ENCODE data around the gene BBS9. TPM values are rescaled to one million over a fixed set of nuclear protein-coding genes. Genes with fewer than 3 reads are reported as not detected.

Gene BBS9
- total and polyA plus RNA-seq, 2 of the 4 experiments (the other 2 are of a cell fraction) = 7.9 to 9.5 TPM

DNA sequence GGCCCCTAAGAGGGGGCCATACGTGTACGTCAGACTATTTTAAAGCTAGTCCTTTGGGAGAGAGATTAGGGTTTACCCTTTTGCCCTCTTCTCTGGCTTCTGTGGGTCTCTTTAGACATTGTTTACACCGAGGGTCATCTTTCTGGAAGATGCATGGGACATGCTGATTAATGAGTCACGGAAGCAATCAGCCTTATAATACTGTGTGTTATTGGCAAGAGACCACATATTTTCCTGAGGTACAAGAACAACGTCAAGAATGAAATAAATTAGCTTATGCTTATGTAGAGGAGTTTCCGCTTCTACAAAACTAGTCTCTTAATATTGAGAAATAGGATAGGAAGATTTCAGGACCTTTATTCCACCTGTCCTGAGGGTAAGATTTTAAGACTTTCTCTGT, 327.7 kb downstream of the BBS9 start:
- in situ Hi-C loops (cut with MboI; ENCODE audit: low sequenced_read_pairs) (no loop called here), dilution Hi-C loops (cut with HindIII; ENCODE audit: low sequenced_read_pairs, unreplicated experiment) (no loop called here), intact Hi-C loops (cut with micrococcal nuclease) (loop anchor here (10.0 kb wide), 1 partner anchor 298 kb away; no protein-coding TSS in a partner anchor)
- ChIA-PET POLR2A (ENCODE audit: unreplicated experiment) (no interaction called here), CTCF (no interaction called here)
- no peaks in the 10 kb centered on the region for H3K9me1 ChIP-seq (ENCODE audit: insufficient read depth, low read length)
- H3K4me2 ChIP-seq (ENCODE audit: low read depth, low read length) = no peak overlapping the region
- no peak overlapping the region for H3K27ac ChIP-seq (ENCODE audit: insufficient read depth, low read length)
- no peak overlapping the region for H3K9ac ChIP-seq (ENCODE audit: low read depth, low read length)
- BruUV-seq (replicated peaks) = no TSS peak
- H2AK5ac ChIP-seq (ENCODE audit: low read depth, low read length) = no peak overlapping the region
- no peak overlapping the region for H3K14ac ChIP-seq (replicated peaks; ENCODE audit: low read depth, low read length)
- no peak overlapping the region for H2BK15ac ChIP-seq (ENCODE audit: low read depth, low read length)
- H3K18ac ChIP-seq (ENCODE audit: low read depth, low read length) = no peak overlapping the region
- no peak overlapping the region for H4K5ac ChIP-seq (ENCODE audit: low read depth, low read length)
- H2AFZ ChIP-seq (replicated peaks; ENCODE audit: low read length, poor library complexity) = no peak overlapping the region
- no peak for DNase-seq
- no peaks in the 10 kb centered on the region for H3K79me1 ChIP-seq (ENCODE audit: low read depth in 1 of 2, low read length in 2 of 2)
- H2BK20ac ChIP-seq (ENCODE audit: low read depth, low read length) = no peak overlapping the region
- no peaks in the 10 kb centered on the region for H4K20me1 ChIP-seq (ENCODE audit: insufficient read depth, low read length)
- H2AK9ac ChIP-seq (replicated peaks; ENCODE audit: low read depth, low read length, poor library complexity) = no peak overlapping the region
- no peaks in the 10 kb centered on the region for H3K36me3 ChIP-seq (ENCODE audit: control insufficient read depth, insufficient read depth, low read length)
- H3K9me3 ChIP-seq (ENCODE audit: control insufficient read depth, insufficient read depth, low read length) = no peaks in the 10 kb centered on the region
- H3K23ac ChIP-seq (ENCODE audit: low read depth, low read length) = no peak overlapping the region
- no peak overlapping the region for H4K91ac ChIP-seq (ENCODE audit: insufficient read depth, low read depth, low read length)
- no peak overlapping the region for H3K4me3 ChIP-seq (ENCODE audit: insufficient read depth, low read depth, low read length)
- no peak for TF ChIP-seq MXI1 (IDR thresholded peaks at IDR 0.05; ENCODE audit: borderline replicate concordance, low read depth, low read length)
- no peak for TF ChIP-seq MAZ (IDR thresholded peaks at IDR 0.05; ENCODE audit: borderline replicate concordance, low read depth, low read length)
- no peak for TF ChIP-seq CEBPB (IDR thresholded peaks at IDR 0.05; ENCODE audit: low read depth, low read length)
- no peak for TF ChIP-seq MAFK (IDR thresholded peaks at IDR 0.05; ENCODE audit: low read depth, low read length)
- TF ChIP-seq CHD1 (IDR thresholded peaks at IDR 0.05; ENCODE audit: low read depth, low read length) = no peak
- TF ChIP-seq, protein P1, sequence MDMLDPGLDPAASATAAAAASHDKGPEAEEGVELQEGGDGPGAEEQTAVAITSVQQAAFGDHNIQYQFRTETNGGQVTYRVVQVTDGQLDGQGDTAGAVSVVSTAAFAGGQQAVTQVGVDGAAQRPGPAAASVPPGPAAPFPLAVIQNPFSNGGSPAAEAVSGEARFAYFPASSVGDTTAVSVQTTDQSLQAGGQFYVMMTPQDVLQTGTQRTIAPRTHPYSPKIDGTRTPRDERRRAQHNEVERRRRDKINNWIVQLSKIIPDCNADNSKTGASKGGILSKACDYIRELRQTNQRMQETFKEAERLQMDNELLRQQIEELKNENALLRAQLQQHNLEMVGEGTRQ (IDR thresholded peaks at IDR 0.05; ENCODE audit: low read depth, low read length) = no peak
- no peak for TF ChIP-seq BHLHE40 (IDR thresholded peaks at IDR 0.05; ENCODE audit: low read depth, low read length)
- no peak for TF ChIP-seq FOS (IDR thresholded peaks at IDR 0.05; ENCODE audit: low read depth, low read length)
- TF ChIP-seq RCOR1 (IDR thresholded peaks at IDR 0.05; ENCODE audit: insufficient replicate concordance, low read length) = no peak
- no peak for TF ChIP-seq RAD21 (IDR thresholded peaks at IDR 0.05; ENCODE audit: low read length)
- TF ChIP-seq RFX5 (IDR thresholded peaks at IDR 0.05; ENCODE audit: low read depth, low read length) = no peak
- TF ChIP-seq POLR2A (IDR thresholded peaks at IDR 0.05; ENCODE audit: low read depth, low read length) = no peak
- TF ChIP-seq, protein P2, sequence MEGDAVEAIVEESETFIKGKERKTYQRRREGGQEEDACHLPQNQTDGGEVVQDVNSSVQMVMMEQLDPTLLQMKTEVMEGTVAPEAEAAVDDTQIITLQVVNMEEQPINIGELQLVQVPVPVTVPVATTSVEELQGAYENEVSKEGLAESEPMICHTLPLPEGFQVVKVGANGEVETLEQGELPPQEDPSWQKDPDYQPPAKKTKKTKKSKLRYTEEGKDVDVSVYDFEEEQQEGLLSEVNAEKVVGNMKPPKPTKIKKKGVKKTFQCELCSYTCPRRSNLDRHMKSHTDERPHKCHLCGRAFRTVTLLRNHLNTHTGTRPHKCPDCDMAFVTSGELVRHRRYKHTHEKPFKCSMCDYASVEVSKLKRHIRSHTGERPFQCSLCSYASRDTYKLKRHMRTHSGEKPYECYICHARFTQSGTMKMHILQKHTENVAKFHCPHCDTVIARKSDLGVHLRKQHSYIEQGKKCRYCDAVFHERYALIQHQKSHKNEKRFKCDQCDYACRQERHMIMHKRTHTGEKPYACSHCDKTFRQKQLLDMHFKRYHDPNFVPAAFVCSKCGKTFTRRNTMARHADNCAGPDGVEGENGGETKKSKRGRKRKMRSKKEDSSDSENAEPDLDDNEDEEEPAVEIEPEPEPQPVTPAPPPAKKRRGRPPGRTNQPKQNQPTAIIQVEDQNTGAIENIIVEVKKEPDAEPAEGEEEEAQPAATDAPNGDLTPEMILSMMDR (conservative IDR thresholded peaks at IDR 0.05; ENCODE audit: low read depth, low read length) = no peak
- TF ChIP-seq SMC3 (IDR thresholded peaks at IDR 0.05; ENCODE audit: low read depth, low read length) = no peak
- TF ChIP-seq, protein P3, sequence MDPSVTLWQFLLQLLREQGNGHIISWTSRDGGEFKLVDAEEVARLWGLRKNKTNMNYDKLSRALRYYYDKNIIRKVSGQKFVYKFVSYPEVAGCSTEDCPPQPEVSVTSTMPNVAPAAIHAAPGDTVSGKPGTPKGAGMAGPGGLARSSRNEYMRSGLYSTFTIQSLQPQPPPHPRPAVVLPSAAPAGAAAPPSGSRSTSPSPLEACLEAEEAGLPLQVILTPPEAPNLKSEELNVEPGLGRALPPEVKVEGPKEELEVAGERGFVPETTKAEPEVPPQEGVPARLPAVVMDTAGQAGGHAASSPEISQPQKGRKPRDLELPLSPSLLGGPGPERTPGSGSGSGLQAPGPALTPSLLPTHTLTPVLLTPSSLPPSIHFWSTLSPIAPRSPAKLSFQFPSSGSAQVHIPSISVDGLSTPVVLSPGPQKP (IDR thresholded peaks at IDR 0.05; ENCODE audit: borderline replicate concordance, low read depth, low read length) = no peak
- TF ChIP-seq NFE2L2 (IDR thresholded peaks at IDR 0.05; ENCODE audit: low read depth, low read length) = no peak
- no peak overlapping the region for H4K8ac ChIP-seq (ENCODE audit: low read depth in 2 of 2, low read length in 2 of 2)
- ATAC-seq (ENCODE audit: low read depth) = no peak
- H3K56ac ChIP-seq (ENCODE audit: extremely low read depth, insufficient read depth, low read length) = no peak overlapping the region
- H2BK120ac ChIP-seq (ENCODE audit: low read depth, low read length) = no peak overlapping the region
- H3K4ac ChIP-seq (ENCODE audit: low read depth, low read length) = no peak overlapping the region
- no peaks in the 10 kb centered on the region for H3K27me3 ChIP-seq (ENCODE audit: control insufficient read depth, insufficient read depth, low read length)
- H3K4me1 ChIP-seq (ENCODE audit: control insufficient read depth, insufficient read depth, low read length) = 0 out of 2 replicates have a peak, but pooled peaks cover 2% of the 10 kb centered on the region
- no CpG with 5 or more reads among the region's 6 CpGs for WGBS, 2 experiments (ENCODE audit: extremely low coverage in 2 of 2, insufficient read length in 1 of 2)
- H2BK5ac ChIP-seq (ENCODE audit: low read depth, low read length, poor library complexity, severe bottlenecking) = no peak overlapping the region
